CD14-positive monocyte (primary cell): Measurements from ENCODE around the gene WDR76. TPM values are rescaled to one million over a fixed set of nuclear protein-coding genes. Genes with fewer than 3 reads are reported as not detected.

Experiments
- DNase-seq, 3 donors: peaks; one replicate each; pipeline ENCODE4 v3.0.0-alpha.2; 2011 to 2022
- H2AFZ ChIP-seq: 2 replicates; pipeline ENCODE4 v1.6.0; 2012; ENCODE audit warnings: mild to moderate bottlenecking, low read depth, low read length, inconsistent platforms; ENCODE audit not compliant: insufficient read depth, poor library complexity, severe bottlenecking
- H3K27ac ChIP-seq, 2 donors: 1 replicate in 1 of 2; 2 replicates in 1 of 2; pipeline ENCODE4 v1.5.1; 2012 to 2013; ENCODE audit warnings: low read length in 2 of 2, control low read depth in 1 of 2, inconsistent platforms in 1 of 2, low read depth in 1 of 2, mild to moderate bottlenecking in 1 of 2
- H3K27me3 ChIP-seq, 2 donors: one replicate each; pipeline versions ENCODE4 v1.6.0 to v1.6.1; 2011 to 2013; ENCODE audit warnings: low read length in 2 of 2; ENCODE audit not compliant: control insufficient read depth in 2 of 2, insufficient read depth in 2 of 2
- H3K36me3 ChIP-seq, 2 donors: replicated peaks in 1 of 2; 1 replicate in 1 of 2; 2 replicates in 1 of 2; pipeline versions ENCODE4 v1.5.1 to v1.6.1; 2012 to 2013; ENCODE audit warnings: low read length in 2 of 2, control low read depth in 1 of 2, inconsistent platforms in 1 of 2, mild to moderate bottlenecking in 1 of 2; ENCODE audit not compliant: insufficient read depth in 2 of 2, control insufficient read depth in 1 of 2
- H3K4me1 ChIP-seq, 2 donors: 1 replicate in 1 of 2; 2 replicates in 1 of 2; pipeline versions ENCODE4 v1.5.1 to v1.6.1; 2012 to 2013; ENCODE audit warnings: low read length in 2 of 2, control low read depth in 1 of 2, inconsistent platforms in 1 of 2, mild to moderate bottlenecking in 1 of 2, moderate library complexity in 1 of 2; ENCODE audit not compliant: insufficient read depth in 2 of 2, control insufficient read depth in 1 of 2
- H3K4me2 ChIP-seq: replicated peaks from 2 replicates; pipeline ENCODE3; 2012; ENCODE audit warnings: low read length, moderate library complexity, mild to moderate bottlenecking; ENCODE audit not compliant: poor library complexity, severe bottlenecking; ENCODE audit errors: extremely low read depth
- H3K4me3 ChIP-seq, 3 experiments: fragments of 200-600 bp in 1 of 3; sonication (generic) in 1 of 3; replicated peaks in 1 of 3; 1 replicate in 2 of 3; 2 replicates in 1 of 3; pipeline ENCODE4 v1.5.1; 2011 to 2013; ENCODE audit warnings: low read length in 3 of 3, mild to moderate bottlenecking in 3 of 3, control low read depth in 2 of 3, low read depth in 2 of 3, inconsistent platforms in 1 of 3, moderate library complexity in 1 of 3
- H3K79me2 ChIP-seq: 2 replicates; pipeline ENCODE4 v1.6.0; 2012; ENCODE audit warnings: mild to moderate bottlenecking, control low read depth, inconsistent platforms, low read length, moderate library complexity; ENCODE audit not compliant: insufficient read depth
- H3K9ac ChIP-seq: 2 replicates; pipeline ENCODE4 v1.6.0; 2017; ENCODE audit warnings: low read length, mild to moderate bottlenecking; ENCODE audit not compliant: insufficient read depth, poor library complexity, severe bottlenecking
- H3K9me3 ChIP-seq, 2 donors: replicated peaks in 1 of 2; 1 replicate in 1 of 2; 2 replicates in 1 of 2; pipeline versions ENCODE4 v1.5.1 to v1.6.1; 2012 to 2013; ENCODE audit warnings: low read length in 2 of 2, control low read depth in 1 of 2; ENCODE audit not compliant: control insufficient read depth in 1 of 2, insufficient read depth in 1 of 2
- H4K20me1 ChIP-seq: 2 replicates; pipeline ENCODE4 v1.6.0; 2012; ENCODE audit warnings: mild to moderate bottlenecking, low read length, control low read depth, moderate library complexity; ENCODE audit not compliant: insufficient read depth
- H3K27ac Mint-ChIP-seq, 7 donors: one replicate each; pipeline ENCODE4 v1.8.0; 2020; ENCODE audit warnings: mild to moderate bottlenecking in 7 of 7, mixed read lengths in 7 of 7, moderate library complexity in 6 of 7, inconsistent platforms in 2 of 7
- H3K27me3 Mint-ChIP-seq, 3 donors: one replicate each; pipeline ENCODE4 v1.8.0; 2021 to 2022; ENCODE audit warnings: low read depth in 3 of 3, mild to moderate bottlenecking in 3 of 3, mixed read lengths in 3 of 3, moderate library complexity in 3 of 3, inconsistent platforms in 1 of 3
- H3K36me3 Mint-ChIP-seq, 2 donors: one replicate each; pipeline ENCODE4 v1.8.0; 2020; ENCODE audit warnings: mixed read lengths in 2 of 2, inconsistent platforms in 1 of 2, mild to moderate bottlenecking in 1 of 2
- H3K4me1 Mint-ChIP-seq: one replicate; pipeline ENCODE4 v1.8.0; 2020; ENCODE audit warnings: mild to moderate bottlenecking, mixed read lengths
- H3K4me3 Mint-ChIP-seq, 2 donors: one replicate each; pipeline ENCODE4 v1.8.0; 2020; ENCODE audit warnings: mild to moderate bottlenecking in 2 of 2, mixed read lengths in 2 of 2, moderate library complexity in 1 of 2
- H3K9me3 Mint-ChIP-seq, 7 donors: one replicate each; pipeline ENCODE4 v1.8.0; 2020 to 2022; ENCODE audit warnings: mixed read lengths in 7 of 7, mild to moderate bottlenecking in 6 of 7, moderate library complexity in 6 of 7, inconsistent platforms in 2 of 7
- WGBS: methylation state at CpG from one replicate; pipeline ENCODE4 v1.1.5; 2013; ENCODE audit warnings: missing lambda C conversion rate; ENCODE audit not compliant: insufficient coverage; 5-methylcytosine and 5-hydroxymethylcytosine counted together
- intact Hi-C, 2 donors: fragments of 100-400 bp; cut with micrococcal nuclease; formaldehyde crosslinking; loops; one replicate each; pipeline versions ENCODE4 v1.15.0 to v1.15.1; 2023
- polyA plus RNA-seq, 3 donors: library from polyadenylated mRNA; depleted of rRNA in 1 of 3; unstranded in 2 of 3; stranded (reverse) in 1 of 3; fragments of 300-500 nt in 2 of 3; fragments of >200 nt in 1 of 3; fragmentation: Illumina TruSeq in 2 of 3; gene quantifications; 1 replicate in 2 of 3; 2 replicates in 1 of 3; pipeline ENCODE4 v1.2.3, GENCODE V29; 2012 to 2021
- TF ChIP-seq, protein P1 (sequence below): fragments of 200-600 bp; IDR thresholded peaks from one replicate; pipeline ENCODE4 v1.8.0; 2022; ENCODE audit warnings: antibody characterized with exemption, mild to moderate bottlenecking

The WDR76 gene
- polyA plus RNA-seq, 3 donors: 0.32 to 0.91 (median 0.40) TPM

DNA sequence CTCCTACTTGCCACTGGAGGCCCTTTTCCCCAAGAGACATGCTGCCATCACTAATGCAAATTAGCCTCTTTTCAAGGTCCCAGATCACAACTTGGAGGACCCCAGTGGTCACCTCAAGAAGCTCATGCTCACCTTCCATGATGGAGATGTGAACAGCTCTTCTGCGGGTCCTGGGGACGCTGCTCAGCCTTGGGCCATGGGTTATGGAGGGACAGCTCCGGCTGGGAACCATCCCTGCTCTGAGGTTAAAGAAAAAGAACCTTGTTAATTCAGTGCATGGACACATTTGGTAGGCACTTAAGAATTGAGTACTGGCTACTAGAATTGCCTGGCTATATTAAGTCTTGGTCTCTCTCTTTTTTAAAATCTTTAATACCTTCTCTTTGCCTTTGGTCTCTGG lies 56.8 kb downstream of the WDR76 start:
- H3K4me1 Mint-ChIP-seq: no peaks in the 10 kb centered on the region
- TF ChIP-seq, protein P1, sequence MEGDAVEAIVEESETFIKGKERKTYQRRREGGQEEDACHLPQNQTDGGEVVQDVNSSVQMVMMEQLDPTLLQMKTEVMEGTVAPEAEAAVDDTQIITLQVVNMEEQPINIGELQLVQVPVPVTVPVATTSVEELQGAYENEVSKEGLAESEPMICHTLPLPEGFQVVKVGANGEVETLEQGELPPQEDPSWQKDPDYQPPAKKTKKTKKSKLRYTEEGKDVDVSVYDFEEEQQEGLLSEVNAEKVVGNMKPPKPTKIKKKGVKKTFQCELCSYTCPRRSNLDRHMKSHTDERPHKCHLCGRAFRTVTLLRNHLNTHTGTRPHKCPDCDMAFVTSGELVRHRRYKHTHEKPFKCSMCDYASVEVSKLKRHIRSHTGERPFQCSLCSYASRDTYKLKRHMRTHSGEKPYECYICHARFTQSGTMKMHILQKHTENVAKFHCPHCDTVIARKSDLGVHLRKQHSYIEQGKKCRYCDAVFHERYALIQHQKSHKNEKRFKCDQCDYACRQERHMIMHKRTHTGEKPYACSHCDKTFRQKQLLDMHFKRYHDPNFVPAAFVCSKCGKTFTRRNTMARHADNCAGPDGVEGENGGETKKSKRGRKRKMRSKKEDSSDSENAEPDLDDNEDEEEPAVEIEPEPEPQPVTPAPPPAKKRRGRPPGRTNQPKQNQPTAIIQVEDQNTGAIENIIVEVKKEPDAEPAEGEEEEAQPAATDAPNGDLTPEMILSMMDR: no peak
- no peaks in the 10 kb centered on the region for H3K27me3 Mint-ChIP-seq
- 92% methylated on average over 2 of the region's 3 CpGs for WGBS
- DNase-seq: no peak
- H3K36me3 Mint-ChIP-seq: peaks cover 26 to 49% of the 10 kb centered on the region in 2 donors
- intact Hi-C loops: no loop called here
- Histone ChIP-seq H3K79me2 (no peaks in the 10 kb centered on the region), H3K36me3 (peaks cover 0 to 24% of the 10 kb centered on the region in 2 donors), H3K9ac (no peak overlapping the region), H3K27ac (no peak overlapping the region), H3K9me3 (no peaks in the 10 kb centered on the region), H3K4me1 (no peaks in the 10 kb centered on the region), H3K4me2 (no peak overlapping the region), H3K4me3 (no peak overlapping the region), H2AFZ (no peak overlapping the region), H4K20me1 (no peaks in the 10 kb centered on the region), H3K27me3 (no peaks in the 10 kb centered on the region)
- no peaks in the 10 kb centered on the region for H3K9me3 Mint-ChIP-seq
- no peak overlapping the region for H3K27ac Mint-ChIP-seq
- no peak overlapping the region for H3K4me3 Mint-ChIP-seq

GRCh38 chr15:43886558-43886957 lies 59.8 kb downstream of the WDR76 start:
- no peaks in the 10 kb centered on the region for H3K27me3 Mint-ChIP-seq
- H3K4me1 Mint-ChIP-seq: no peaks in the 10 kb centered on the region
- Histone ChIP-seq H3K9me3 (no peaks in the 10 kb centered on the region), H4K20me1 (no peaks in the 10 kb centered on the region), H3K4me2 (no peak overlapping the region), H3K9ac (no peak overlapping the region), H3K4me3 (no peak overlapping the region), H3K4me1 (no peaks in the 10 kb centered on the region), H3K36me3 (peaks cover 0 to 6% of the 10 kb centered on the region in 2 donors), H3K79me2 (no peaks in the 10 kb centered on the region), H3K27me3 (no peaks in the 10 kb centered on the region), H3K27ac (no peak overlapping the region), H2AFZ (no peak overlapping the region)
- TF ChIP-seq, protein P1: no peak
- H3K4me3 Mint-ChIP-seq: no peak overlapping the region
- WGBS: 100% methylated on average over 3 of the region's 4 CpGs
- H3K27ac Mint-ChIP-seq: no peak overlapping the region
- H3K9me3 Mint-ChIP-seq: no peaks in the 10 kb centered on the region
- peaks cover 15 to 37% of the 10 kb centered on the region in 2 donors for H3K36me3 Mint-ChIP-seq
- intact Hi-C loops: no loop called here
- no peak for DNase-seq
